AG10803 (cell line): ENCODE data around the gene AEBP2.
A peak's percentile ranks its signal among the peaks of the same experiment; 100 is the strongest.

Experiments
- DNase-seq: peaks from one replicate; pipeline ENCODE4 v3.0.0; 2010; ENCODE audit warnings: low read depth
- H3K4me3 ChIP-seq: 2 replicates; pipeline ENCODE4 v1.5.1; 2011; ENCODE audit warnings: mild to moderate bottlenecking, low read length, control low read depth
- TF ChIP-seq, protein P1 (sequence below): conservative IDR thresholded peaks from 2 replicates; pipeline ENCODE4 v1.5.1; 2011; ENCODE audit warnings: mild to moderate bottlenecking, low read length, control low read depth, inconsistent platforms

AEBP2 gene

DNA sequence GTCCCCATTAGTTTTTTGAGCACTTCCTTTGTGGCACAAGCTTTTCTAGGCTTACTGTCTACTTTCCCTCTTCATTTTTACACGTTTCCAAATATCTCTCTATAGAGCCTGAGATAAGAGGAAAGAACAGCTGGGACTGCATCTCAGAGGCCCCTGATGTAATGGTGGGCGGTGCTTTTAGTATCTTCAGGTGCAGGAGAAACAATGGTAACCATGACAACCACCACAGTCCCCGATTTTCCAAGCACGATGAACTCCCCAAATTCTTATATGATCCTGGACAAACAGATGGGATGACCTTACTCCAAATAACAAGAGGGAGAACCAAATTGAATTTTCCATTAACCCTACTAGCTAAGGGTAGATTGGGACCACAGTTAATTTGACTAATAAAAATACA is 103.3 kb downstream of the AEBP2 start:
- TF ChIP-seq, protein P1, sequence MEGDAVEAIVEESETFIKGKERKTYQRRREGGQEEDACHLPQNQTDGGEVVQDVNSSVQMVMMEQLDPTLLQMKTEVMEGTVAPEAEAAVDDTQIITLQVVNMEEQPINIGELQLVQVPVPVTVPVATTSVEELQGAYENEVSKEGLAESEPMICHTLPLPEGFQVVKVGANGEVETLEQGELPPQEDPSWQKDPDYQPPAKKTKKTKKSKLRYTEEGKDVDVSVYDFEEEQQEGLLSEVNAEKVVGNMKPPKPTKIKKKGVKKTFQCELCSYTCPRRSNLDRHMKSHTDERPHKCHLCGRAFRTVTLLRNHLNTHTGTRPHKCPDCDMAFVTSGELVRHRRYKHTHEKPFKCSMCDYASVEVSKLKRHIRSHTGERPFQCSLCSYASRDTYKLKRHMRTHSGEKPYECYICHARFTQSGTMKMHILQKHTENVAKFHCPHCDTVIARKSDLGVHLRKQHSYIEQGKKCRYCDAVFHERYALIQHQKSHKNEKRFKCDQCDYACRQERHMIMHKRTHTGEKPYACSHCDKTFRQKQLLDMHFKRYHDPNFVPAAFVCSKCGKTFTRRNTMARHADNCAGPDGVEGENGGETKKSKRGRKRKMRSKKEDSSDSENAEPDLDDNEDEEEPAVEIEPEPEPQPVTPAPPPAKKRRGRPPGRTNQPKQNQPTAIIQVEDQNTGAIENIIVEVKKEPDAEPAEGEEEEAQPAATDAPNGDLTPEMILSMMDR: no peak
- DNase-seq: no peak
- H3K4me3 ChIP-seq: no peak overlapping the region

DNA sequence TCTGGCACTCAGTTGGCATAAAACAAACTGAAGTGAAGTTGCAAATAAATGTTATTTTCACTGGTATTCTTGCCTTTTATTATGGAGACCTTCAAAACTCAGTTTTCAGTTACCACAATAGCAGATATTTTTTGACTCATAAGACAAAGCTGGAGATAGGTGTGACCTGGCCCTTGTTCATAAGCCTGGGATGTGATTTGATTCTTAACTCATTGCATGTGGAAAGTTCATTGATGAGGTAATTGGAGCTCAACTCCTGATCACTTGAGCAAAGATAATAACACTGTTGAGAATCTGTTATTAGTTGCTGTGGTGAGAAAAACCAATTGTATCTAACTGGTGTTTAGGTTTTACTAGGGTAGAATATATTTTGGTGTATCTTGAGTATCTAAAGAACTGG is 105.1 kb downstream of the AEBP2 start:
- DNase-seq: no peak
- TF ChIP-seq, protein P1: no peak
- H3K4me3 ChIP-seq: no peak overlapping the region

DNA sequence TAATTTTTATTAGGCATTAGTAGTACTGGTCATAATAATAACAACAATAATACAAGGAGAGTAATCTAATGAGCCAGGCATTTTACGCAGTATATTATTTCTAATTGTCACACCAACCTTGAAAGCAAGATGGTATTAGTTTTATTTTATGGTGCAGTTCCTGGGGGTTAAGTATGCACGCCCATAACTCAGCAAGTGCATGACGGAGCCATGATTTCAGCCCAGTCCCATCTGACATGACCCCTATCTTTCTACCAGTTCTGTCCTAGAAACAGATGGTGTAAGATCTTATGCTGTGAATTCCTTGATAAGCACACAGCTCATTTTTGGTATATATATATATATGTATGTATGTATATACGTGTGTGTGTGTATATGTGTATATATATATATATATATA is 106.0 kb downstream of the AEBP2 start:
- no peak for DNase-seq
- TF ChIP-seq, protein P1: no peak
- H3K4me3 ChIP-seq: no peak overlapping the region

DNA sequence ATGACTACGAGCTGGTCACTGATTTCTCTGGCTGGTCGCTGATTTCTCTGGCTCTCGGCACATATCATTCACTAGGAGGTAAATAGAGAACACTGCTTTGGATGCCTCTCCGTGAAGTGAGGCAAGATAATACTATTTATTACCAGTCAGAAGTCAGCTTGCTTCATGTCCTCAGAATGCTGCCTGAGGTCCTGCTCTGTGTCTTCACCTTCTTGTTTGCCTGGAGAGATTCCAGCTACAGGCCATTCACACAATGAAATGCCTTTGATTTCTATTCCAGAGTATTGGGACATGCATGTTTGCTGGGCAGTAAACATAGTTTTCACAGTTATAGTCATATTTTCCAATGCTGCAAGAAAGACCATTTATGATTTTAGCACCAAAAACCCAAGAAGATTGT is 106.7 kb downstream of the AEBP2 start:
- DNase-seq: peak; percentile 83
- no peak overlapping the region; the same call in none of the 2 replicates for H3K4me3 ChIP-seq
- TF ChIP-seq, protein P1: no peak

DNA sequence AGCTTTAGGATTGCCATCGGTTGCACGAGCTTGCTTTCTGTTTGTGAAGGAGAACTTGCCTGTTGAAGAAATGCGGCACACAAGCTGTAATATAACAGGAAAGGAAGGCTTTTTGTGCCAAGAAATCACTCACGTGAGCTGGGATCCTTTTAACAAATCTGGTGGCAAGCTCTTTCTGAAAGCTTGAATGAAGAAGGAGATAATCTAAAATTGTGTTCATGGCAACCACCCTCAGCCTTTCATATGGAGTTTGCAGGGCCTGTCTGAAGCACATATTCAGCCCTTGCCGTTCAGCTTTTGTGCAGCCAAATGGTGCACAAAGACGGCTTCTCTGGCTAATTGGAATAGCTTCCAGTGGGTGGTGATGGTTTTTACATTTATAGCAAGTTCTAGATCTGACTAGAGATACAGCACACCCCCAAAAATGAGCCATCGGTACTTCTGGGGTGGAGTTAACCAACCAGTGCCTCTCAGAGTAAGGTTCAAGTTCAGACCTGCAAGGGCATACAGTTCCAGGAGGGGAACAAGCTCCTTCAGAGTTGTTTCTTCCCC is 107.4 kb downstream of the AEBP2 start:
- peak overlapping the region; percentile 45 for H3K4me3 ChIP-seq
- TF ChIP-seq, protein P1: no peak
- DNase-seq: peak; percentile 72

DNA sequence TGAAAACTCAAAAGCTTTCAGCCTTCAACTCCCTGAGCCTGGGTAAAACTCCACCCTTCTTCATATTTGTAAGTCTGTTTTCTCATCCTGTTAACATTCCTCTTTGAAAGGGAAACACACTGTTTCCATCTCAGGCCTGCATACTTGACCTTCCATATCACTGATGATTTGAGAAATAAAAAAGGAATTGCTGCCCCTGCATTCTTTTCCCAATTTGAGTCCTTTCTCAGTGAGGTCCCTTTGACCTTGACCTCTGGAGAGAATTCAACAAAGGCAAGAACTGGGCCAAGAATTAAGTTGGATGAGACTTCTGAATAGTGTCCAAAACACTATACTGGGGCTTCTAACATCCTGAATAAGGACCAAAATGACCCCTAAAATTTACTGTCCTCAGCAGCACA is 108.0 kb downstream of the AEBP2 start:
- H3K4me3 ChIP-seq: no peak overlapping the region
- TF ChIP-seq, protein P1: no peak
- DNase-seq: peak; percentile 68

DNA sequence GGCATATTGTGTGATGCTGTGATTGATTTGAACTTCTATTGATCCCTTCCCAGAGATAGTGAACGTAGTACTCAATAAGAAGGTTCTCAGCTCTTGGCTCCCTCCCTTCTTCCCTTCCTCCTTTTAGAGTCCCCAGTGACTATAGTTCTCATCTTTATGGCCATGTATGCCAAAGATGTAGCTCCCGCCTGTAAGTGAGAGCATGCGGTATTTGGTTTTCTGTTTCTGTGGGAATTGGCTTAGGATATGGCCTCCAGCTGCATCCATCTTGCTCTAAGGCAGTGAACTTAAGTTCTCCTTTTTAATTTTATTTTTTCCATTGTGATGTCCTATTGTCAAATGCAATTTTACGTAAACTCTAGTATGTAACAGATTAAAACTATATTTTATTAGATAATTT is 109.5 kb downstream of the AEBP2 start:
- no peak for DNase-seq
- H3K4me3 ChIP-seq: no peak overlapping the region
- TF ChIP-seq, protein P1: no peak
